GM13976 (cell line): ENCODE data around the gene MRPL46.

Source experiments
- DNase-seq: peaks from one replicate; pipeline ENCODE4 v3.0.0; 2012; ENCODE audit warnings: low spot score
- in situ Hi-C: fragments of 300-500 bp; cut with MboI; formaldehyde crosslinking; loops from one replicate; pipeline ENCODE4 v1.12.0; 2022; ENCODE audit warnings: low sequenced_read_pairs, mixed read lengths, inconsistent platforms; ENCODE audit not compliant: unreplicated experiment
- TF ChIP-seq, protein P1 (sequence below): IDR thresholded peaks from 2 replicates; pipeline ENCODE4 v1.5.1; 2012; ENCODE audit warnings: borderline replicate concordance, mild to moderate bottlenecking; ENCODE audit not compliant: insufficient read depth; ENCODE audit errors: extremely low read depth, missing control alignments, control extremely low read depth

MRPL46 gene

DNA sequence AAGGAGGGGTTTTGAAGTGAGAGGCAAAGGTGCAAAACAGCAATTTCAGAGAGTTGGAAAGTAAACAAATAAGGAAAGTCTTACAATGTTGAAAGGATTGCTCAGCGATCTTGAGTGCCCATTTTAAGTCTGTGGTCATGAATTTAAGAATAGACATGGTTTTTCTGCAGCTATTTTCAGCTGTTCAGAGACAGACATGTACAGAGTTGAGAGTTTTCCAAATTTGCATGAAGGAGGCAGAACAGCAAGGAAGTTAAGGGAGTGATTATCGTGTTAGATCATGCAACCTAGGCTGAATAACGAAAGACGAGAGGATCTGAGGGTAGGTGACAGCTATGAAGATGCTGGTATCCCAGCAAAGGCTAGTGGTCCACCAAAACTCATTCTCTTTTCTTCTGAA is 42.1 kb upstream of the MRPL46 start:
- DNase-seq, result no peak
- in situ Hi-C loops, result no loop called here
- TF ChIP-seq, protein P1, sequence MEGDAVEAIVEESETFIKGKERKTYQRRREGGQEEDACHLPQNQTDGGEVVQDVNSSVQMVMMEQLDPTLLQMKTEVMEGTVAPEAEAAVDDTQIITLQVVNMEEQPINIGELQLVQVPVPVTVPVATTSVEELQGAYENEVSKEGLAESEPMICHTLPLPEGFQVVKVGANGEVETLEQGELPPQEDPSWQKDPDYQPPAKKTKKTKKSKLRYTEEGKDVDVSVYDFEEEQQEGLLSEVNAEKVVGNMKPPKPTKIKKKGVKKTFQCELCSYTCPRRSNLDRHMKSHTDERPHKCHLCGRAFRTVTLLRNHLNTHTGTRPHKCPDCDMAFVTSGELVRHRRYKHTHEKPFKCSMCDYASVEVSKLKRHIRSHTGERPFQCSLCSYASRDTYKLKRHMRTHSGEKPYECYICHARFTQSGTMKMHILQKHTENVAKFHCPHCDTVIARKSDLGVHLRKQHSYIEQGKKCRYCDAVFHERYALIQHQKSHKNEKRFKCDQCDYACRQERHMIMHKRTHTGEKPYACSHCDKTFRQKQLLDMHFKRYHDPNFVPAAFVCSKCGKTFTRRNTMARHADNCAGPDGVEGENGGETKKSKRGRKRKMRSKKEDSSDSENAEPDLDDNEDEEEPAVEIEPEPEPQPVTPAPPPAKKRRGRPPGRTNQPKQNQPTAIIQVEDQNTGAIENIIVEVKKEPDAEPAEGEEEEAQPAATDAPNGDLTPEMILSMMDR, result no peak

DNA sequence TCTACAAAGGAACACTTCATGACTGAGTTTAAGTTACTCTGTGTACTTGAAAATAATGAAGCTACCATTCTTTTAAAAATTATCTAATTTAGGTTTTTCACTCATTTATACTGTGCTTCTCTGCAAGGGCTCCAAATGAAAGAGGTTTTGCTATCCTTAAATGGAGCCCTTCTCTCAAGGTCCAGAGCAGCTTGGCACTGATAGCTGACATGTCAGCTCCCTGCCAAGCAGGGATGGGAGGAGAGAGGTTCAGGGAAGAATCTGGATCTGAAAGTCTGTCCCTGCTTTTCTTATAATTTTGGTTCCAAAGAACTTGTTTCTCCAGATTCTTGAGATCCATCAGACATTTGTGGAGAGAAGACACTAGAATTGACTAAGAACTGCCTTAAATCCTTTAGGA is 39.4 kb upstream of the MRPL46 start:
- TF ChIP-seq, protein P1, result no peak
- in situ Hi-C loops, result no loop called here
- no peak for DNase-seq

DNA sequence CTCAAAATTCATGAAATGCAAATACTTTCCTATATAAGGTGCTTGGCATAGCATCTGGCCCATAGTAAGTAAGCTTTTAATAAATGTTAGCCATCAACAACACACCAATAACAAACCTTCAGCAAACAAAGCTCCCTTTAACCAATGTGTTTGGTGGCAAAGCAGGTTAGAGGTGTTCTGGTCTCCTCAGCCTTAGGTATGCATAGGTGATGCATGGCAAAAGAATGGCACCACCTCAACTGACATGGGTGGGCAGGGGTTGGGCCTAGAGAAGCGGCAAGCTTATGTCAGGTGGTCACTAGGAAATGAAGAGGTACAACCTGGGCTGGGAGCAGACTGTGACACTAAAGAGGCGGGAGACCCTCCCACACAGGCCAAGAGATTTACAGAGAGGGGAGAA is 38.5 kb upstream of the MRPL46 start:
- in situ Hi-C loops, result no loop called here
- TF ChIP-seq, protein P1, result no peak
- DNase-seq, result no peak

DNA sequence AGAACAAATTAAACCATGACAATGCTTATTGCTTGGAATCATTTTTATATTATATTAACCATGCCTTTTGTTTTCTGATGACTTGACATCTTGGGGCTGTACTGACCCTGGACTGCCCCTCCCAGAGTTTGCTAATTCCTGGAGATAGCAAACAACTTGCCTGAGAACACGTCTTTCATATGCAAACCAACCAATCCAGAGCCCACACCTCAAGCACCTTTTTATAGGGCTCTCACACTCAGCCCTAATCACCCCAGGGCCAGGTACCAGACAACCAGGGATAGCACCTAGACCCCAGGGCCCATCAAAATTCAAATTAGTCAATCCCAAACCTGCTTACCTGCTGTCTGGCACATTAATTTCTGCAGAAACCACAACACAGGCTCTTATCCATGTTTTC is 37.3 kb upstream of the MRPL46 start:
- no peak for DNase-seq
- TF ChIP-seq, protein P1, result no peak
- in situ Hi-C loops, result no loop called here

DNA sequence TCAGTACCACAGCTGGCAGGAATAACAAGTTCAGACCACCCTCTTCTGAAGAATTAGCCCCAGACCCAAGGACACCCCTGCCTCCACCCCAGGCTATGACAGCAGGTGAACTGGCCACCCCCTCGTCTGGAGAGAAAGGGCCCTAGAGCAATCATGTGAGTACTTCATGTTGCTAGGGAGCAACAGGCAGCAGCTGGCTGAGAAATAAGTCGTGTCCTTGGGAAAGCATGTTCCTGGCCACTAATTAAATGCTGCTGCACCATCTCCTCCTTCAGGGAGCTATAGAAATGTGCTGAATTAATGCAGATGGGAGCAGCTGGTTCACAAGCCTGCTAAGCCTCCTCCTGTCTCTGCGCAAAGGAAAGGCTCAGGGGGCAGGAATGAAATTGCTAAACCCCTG is 31.8 kb upstream of the MRPL46 start:
- no peak for DNase-seq
- TF ChIP-seq, protein P1, result no peak
- in situ Hi-C loops, result no loop called here

DNA sequence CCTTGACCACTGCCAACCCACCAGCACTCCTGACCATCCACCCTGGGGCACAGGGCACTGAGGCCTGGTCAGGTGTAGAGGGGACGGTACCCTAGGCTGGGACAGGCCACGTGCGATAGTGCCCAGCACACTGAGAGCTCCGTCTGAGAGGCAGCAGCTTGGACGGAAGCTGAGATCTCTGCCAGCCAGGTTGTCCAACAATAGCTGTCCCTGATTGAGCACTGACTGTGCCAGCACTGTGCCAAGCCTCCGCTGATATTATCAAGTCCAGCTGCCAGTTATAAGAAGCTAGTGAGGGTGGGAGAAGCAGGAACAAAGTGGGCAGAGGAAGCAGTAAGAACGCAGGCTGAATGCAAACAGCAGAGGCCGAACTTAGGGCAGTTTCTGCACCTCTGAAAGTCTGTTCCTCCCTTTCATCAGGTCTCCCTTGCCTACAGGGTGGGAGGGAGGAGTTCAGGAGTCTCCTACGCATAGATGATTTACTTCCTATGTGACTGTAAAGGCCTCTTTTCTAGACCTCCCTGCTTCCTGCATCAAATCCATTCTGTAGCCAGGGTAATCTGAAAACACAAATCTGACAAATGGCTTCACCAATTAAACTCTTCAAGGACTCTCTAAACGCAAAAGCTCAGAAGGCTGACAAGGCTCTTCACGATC is 30.0 kb upstream of the MRPL46 start:
- no peak for DNase-seq
- TF ChIP-seq, protein P1, result no peak
- in situ Hi-C loops, result no loop called here
